HepG2 (cell line): ENCODE measurements around the gene DFFA. TPM values are rescaled to one million over a fixed set of nuclear protein-coding genes. Genes with fewer than 3 reads are reported as not detected.

Experiments
- ASH2L ChIP-seq: fragments of 300-600, 200-600 bp; sonication (generic); IDR thresholded peaks from 2 replicates; pipeline ENCODE4 v1.7.0; 2017; ENCODE audit warnings: low read depth, mild to moderate bottlenecking, moderate library complexity, mixed read lengths, low read length; ENCODE audit not compliant: insufficient read length
- DRAP1 ChIP-seq: IDR thresholded peaks from 2 replicates; pipeline ENCODE4 v1.6.1; 2016; ENCODE audit warnings: missing genetic modification reagents, missing compliant biosample characterization
- KDM5B ChIP-seq: sonication (generic); formaldehyde crosslinking; IDR thresholded peaks from 2 replicates; pipeline ENCODE4 v1.4.0; 2020; ENCODE audit warnings: missing genetic modification reagents, mild to moderate bottlenecking, borderline replicate concordance
- PRDM10 ChIP-seq: sonication (generic); formaldehyde crosslinking; IDR thresholded peaks from 2 replicates; pipeline ENCODE4 v1.4.0; 2020; ENCODE audit warnings: low read depth, missing genetic modification reagents
- RFXAP ChIP-seq: sonication (generic); formaldehyde crosslinking; IDR thresholded peaks from 2 replicates; pipeline ENCODE4 v1.4.0; 2020; ENCODE audit warnings: missing genetic modification reagents, borderline replicate concordance
- SRF ChIP-seq: IDR thresholded peaks from 2 replicates; pipeline ENCODE4 v1.6.1; 2011; ENCODE audit warnings: mild to moderate bottlenecking, low read depth, low read length, moderate library complexity
- TGIF2 ChIP-seq: IDR thresholded peaks from 2 replicates; pipeline ENCODE4 v1.6.1; 2016; ENCODE audit warnings: control low read depth, missing compliant biosample characterization
- THAP11 ChIP-seq: IDR thresholded peaks from 2 replicates; pipeline ENCODE4 v1.6.1; 2016; ENCODE audit warnings: missing biosample characterization, missing genetic modification reagents
- TOE1 ChIP-seq: sonication (generic); formaldehyde crosslinking; IDR thresholded peaks from 2 replicates; pipeline ENCODE4 v1.4.0; 2020; ENCODE audit warnings: mild to moderate bottlenecking, missing genetic modification reagents
- ZFX ChIP-seq: sonication (generic); formaldehyde crosslinking; IDR thresholded peaks from 2 replicates; pipeline ENCODE4 v1.4.0; 2020; ENCODE audit warnings: mild to moderate bottlenecking, low read depth, missing genetic modification reagents, moderate library complexity
- ZNF138 ChIP-seq: sonication (generic); formaldehyde crosslinking; IDR thresholded peaks from 2 replicates; pipeline ENCODE4 v1.5.0; 2020; ENCODE audit warnings: mild to moderate bottlenecking, low read depth, missing genetic modification reagents
- ZNF180 ChIP-seq: sonication (generic); formaldehyde crosslinking; IDR thresholded peaks from 2 replicates; pipeline ENCODE4 v1.4.0; 2020; ENCODE audit warnings: low read depth, missing genetic modification reagents, borderline replicate concordance
- ZNF34 ChIP-seq: sonication (generic); formaldehyde crosslinking; IDR thresholded peaks from 2 replicates; pipeline ENCODE4 v1.4.0; 2020; ENCODE audit warnings: mild to moderate bottlenecking, missing genetic modification reagents, borderline replicate concordance
- ZNF784 ChIP-seq: sonication (generic); formaldehyde crosslinking; IDR thresholded peaks from 2 replicates; pipeline ENCODE4 v1.5.1; 2020; ENCODE audit warnings: missing genetic modification reagents, mild to moderate bottlenecking, borderline replicate concordance
- ZSCAN20 ChIP-seq: sonication (generic); formaldehyde crosslinking; IDR thresholded peaks from 2 replicates; pipeline ENCODE4 v1.4.0; 2020; ENCODE audit warnings: missing genetic modification reagents, mild to moderate bottlenecking, borderline replicate concordance
- ZSCAN9 ChIP-seq: IDR thresholded peaks from 2 replicates; pipeline ENCODE4 v1.6.1; 2016; ENCODE audit warnings: borderline replicate concordance
- polyA plus RNA-seq, 8 experiments: library from polyadenylated mRNA; depleted of rRNA in 3 of 8; stranded (reverse) in 7 of 8; unstranded in 1 of 8; fragments of >200 nt; fragmentation: Illumina TruSeq in 4 of 8; extraction: Trizol in 4 of 8; gene quantifications; 2 replicates each; pipeline versions ENCODE4 v1.2.1 to v1.2.3, GENCODE V29; 2011 to 2016; ENCODE audit warnings: low read depth in 4 of 8, missing spikeins in 1 of 8, mixed read lengths in 1 of 8; ENCODE audit not compliant: insufficient read depth in 1 of 8
- total RNA-seq, 5 experiments: library from RNA; depleted of rRNA; stranded (reverse); fragments of >200 nt; fragmentation: Illumina TruSeq; extraction: Trizol; gene quantifications; 2 replicates each; pipeline ENCODE4 v1.2.3, GENCODE V29; 2016; ENCODE audit warnings: low read depth in 1 of 5
- TF ChIP-seq, protein P1 (sequence below): sonication (generic); formaldehyde crosslinking; IDR thresholded peaks from 2 replicates; pipeline ENCODE4 v1.8.0; 2022; ENCODE audit warnings: missing genetic modification reagents, low read depth, mild to moderate bottlenecking, borderline replicate concordance
- TF ChIP-seq, protein P2 (sequence below): IDR thresholded peaks from 2 replicates; pipeline ENCODE4 v1.6.1; 2016; ENCODE audit warnings: low read depth, borderline replicate concordance
- TF ChIP-seq, protein P3 (sequence below): sonication (generic); formaldehyde crosslinking; conservative IDR thresholded peaks from 2 replicates; pipeline ENCODE4 v1.8.0; 2022; ENCODE audit warnings: low read depth, missing genetic modification reagents

DFFA gene
- total and polyA plus RNA-seq, 2 of the 13 experiments (the other 11 are each of a cell fraction or from before 2014, with no cell fraction given): 16.5 to 33.9 TPM

GRCh38 chr1:10472220-10473144 is at the start of gene DFFA (continued):
- TF ChIP-seq TGIF2 (peak; percentile 59; the same call in 1 of the 2 replicates), ZNF784 (CRISPR knock-in tag) (0 out of 2 replicates have a peak, but pooled peaks have one; percentile 60), ZNF34 (CRISPR knock-in tag) (0 out of 2 replicates have a peak, but pooled peaks have one; percentile 50), ZSCAN20 (CRISPR knock-in tag) (peak; percentile 49; the same call in 1 of the 2 replicates), DRAP1 (CRISPR knock-in tag) (peak; percentile 76), THAP11 (CRISPR knock-in tag) (peak; percentile 100), SRF (no peak), ASH2L (peak; percentile 89), ZFX (peak; percentile 98), ZSCAN9 (peak; percentile 36; the same call in 1 of the 2 replicates), PRDM10 (CRISPR knock-in tag) (peak; percentile 95), ZNF180 (peak; percentile 40; the same call in 1 of the 2 replicates), KDM5B (peak; percentile 88; the same call in 1 of the 2 replicates), ZNF138 (CRISPR knock-in tag) (0 out of 2 replicates have a peak, but pooled peaks have one; percentile 13), TOE1 (CRISPR knock-in tag) (peak; percentile 82; the same call in 1 of the 2 replicates), RFXAP (CRISPR knock-in tag) (peak; percentile 60; the same call in 1 of the 2 replicates)
- TF ChIP-seq, protein P1, sequence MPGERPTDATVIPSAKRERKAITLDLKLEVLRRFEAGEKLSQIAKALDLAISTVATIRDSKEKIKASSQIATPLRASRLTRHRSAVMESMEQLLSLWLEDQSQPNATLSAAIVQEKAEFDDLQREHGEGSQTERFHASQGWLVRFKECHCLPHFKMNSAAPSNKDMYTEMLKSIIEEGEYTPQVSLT (CRISPR knock-in tag): peak; percentile 66
- TF ChIP-seq, protein P2, sequence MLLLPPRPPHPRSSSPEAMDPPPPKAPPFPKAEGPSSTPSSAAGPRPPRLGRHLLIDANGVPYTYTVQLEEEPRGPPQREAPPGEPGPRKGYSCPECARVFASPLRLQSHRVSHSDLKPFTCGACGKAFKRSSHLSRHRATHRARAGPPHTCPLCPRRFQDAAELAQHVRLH (CRISPR knock-in tag): peak; percentile 85; the same call in 1 of the 2 replicates
- TF ChIP-seq, protein P3, sequence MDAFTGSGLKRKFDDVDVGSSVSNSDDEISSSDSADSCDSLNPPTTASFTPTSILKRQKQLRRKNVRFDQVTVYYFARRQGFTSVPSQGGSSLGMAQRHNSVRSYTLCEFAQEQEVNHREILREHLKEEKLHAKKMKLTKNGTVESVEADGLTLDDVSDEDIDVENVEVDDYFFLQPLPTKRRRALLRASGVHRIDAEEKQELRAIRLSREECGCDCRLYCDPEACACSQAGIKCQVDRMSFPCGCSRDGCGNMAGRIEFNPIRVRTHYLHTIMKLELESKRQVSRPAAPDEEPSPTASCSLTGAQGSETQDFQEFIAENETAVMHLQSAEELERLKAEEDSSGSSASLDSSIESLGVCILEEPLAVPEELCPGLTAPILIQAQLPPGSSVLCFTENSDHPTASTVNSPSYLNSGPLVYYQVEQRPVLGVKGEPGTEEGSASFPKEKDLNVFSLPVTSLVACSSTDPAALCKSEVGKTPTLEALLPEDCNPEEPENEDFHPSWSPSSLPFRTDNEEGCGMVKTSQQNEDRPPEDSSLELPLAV (CRISPR knock-in tag): no peak
